T-cell (primary cell): ENCODE measurements around the gene TEAD1. TPM values are rescaled to one million over a fixed set of nuclear protein-coding genes. Genes with fewer than 3 reads are reported as not detected.

ENCODE experiments used
- ATAC-seq, 4 experiments: fragments of 200-7000 bp in 3 of 4; fragments of 150-1000 bp in 1 of 4; cut with Tn5 transposase; replicated peaks in 1 of 4; 1 replicate in 3 of 4; 2 replicates in 1 of 4; pipeline ENCODE4 v1.10.0; 2021; ENCODE audit warnings: moderate library complexity in 3 of 4, mild to moderate bottlenecking in 2 of 4, moderate number of reproducible peaks in 1 of 4
- CTCF ChIA-PET, 2 donors: fragments of 300-600 bp; sonication (Branson Sonifier 250); formaldehyde crosslinking; loops; one replicate each; lab custom pipeline; 2022; ENCODE audit warnings: antibody characterized with exemption in 2 of 2; lab: Charles Lee
- POLR2A ChIA-PET, 2 donors: fragments of 300-600 bp; sonication (Branson Sonifier 250); formaldehyde crosslinking; loops; one replicate each; lab custom pipeline; 2022; ENCODE audit warnings: antibody characterized with exemption in 2 of 2; lab: Charles Lee
- DNase-seq, 35 experiments: peaks; one replicate each; pipeline versions ENCODE4 v3.0.0 to v3.0.0-alpha.2; 2013 to 2023
- H3K27ac ChIP-seq: one replicate; pipeline ENCODE4 v1.5.1; 2013; ENCODE audit warnings: low read length
- H3K27me3 ChIP-seq, 2 experiments: replicated peaks in 1 of 2; 1 replicate in 1 of 2; 2 replicates in 1 of 2; pipeline versions ENCODE4 v1.6.1 to v1.7.0; 2013; ENCODE audit warnings: low read length in 1 of 2, mixed read lengths in 1 of 2; ENCODE audit not compliant: control insufficient read depth in 2 of 2, insufficient read depth in 2 of 2; ENCODE audit errors: extremely low read depth in 1 of 2
- H3K36me3 ChIP-seq, 2 donors: 1 replicate in 1 of 2; 2 replicates in 1 of 2; pipeline versions ENCODE4 v1.6.1 to v1.7.0; 2013; ENCODE audit warnings: low read length in 1 of 2; ENCODE audit not compliant: control insufficient read depth in 2 of 2, insufficient read depth in 1 of 2; ENCODE audit errors: extremely low read depth in 1 of 2
- H3K4me1 ChIP-seq, 2 experiments: 1 replicate in 1 of 2; 2 replicates in 1 of 2; pipeline versions ENCODE4 v1.6.1 to v1.7.0; 2013; ENCODE audit warnings: low read length in 2 of 2, mixed read lengths in 1 of 2; ENCODE audit not compliant: insufficient read depth in 2 of 2, control insufficient read depth in 1 of 2; ENCODE audit errors: extremely low read depth in 1 of 2
- H3K4me3 ChIP-seq, 2 donors: 1 replicate in 1 of 2; 2 replicates in 1 of 2; pipeline versions ENCODE4 v1.5.1 to v1.7.0; 2013; ENCODE audit warnings: mild to moderate bottlenecking in 2 of 2, low read length in 1 of 2, moderate library complexity in 1 of 2; ENCODE audit not compliant: control insufficient read depth in 1 of 2; ENCODE audit errors: extremely low read depth in 1 of 2
- H3K9me3 ChIP-seq: 2 replicates; pipeline ENCODE4 v1.7.0; 2013
- H3K27ac Mint-ChIP-seq, 2 donors: one replicate each; pipeline ENCODE4 v1.8.0; 2020 to 2021; ENCODE audit warnings: mild to moderate bottlenecking in 2 of 2, mixed read lengths in 2 of 2
- H3K27me3 Mint-ChIP-seq, 2 donors: one replicate each; pipeline ENCODE4 v1.8.0; 2021 to 2022; ENCODE audit warnings: mixed read lengths in 2 of 2
- H3K36me3 Mint-ChIP-seq: one replicate; pipeline ENCODE4 v1.8.0; 2021; ENCODE audit warnings: mixed read lengths
- H3K4me1 Mint-ChIP-seq, 3 donors: one replicate each; pipeline ENCODE4 v1.8.0; 2020 to 2022; ENCODE audit warnings: mixed read lengths in 3 of 3, mild to moderate bottlenecking in 1 of 3
- H3K4me3 Mint-ChIP-seq, 3 donors: one replicate each; pipeline ENCODE4 v1.8.0; 2020 to 2022; ENCODE audit warnings: mild to moderate bottlenecking in 3 of 3, mixed read lengths in 3 of 3, moderate library complexity in 3 of 3
- H3K9me3 Mint-ChIP-seq, 3 donors: one replicate each; pipeline ENCODE4 v1.8.0; 2020 to 2022; ENCODE audit warnings: mixed read lengths in 3 of 3
- WGBS: methylation state at CpG from one replicate; pipeline ENCODE4 v1.1.5; 2013; ENCODE audit warnings: missing lambda C conversion rate; ENCODE audit not compliant: insufficient coverage; 5-methylcytosine and 5-hydroxymethylcytosine counted together
- total RNA-seq, 35 experiments: library from RNA in 6 of 35; stranded (reverse) in 6 of 35; fragments of 120-200 nt in 1 of 35; gene quantifications; one replicate each; pipeline versions ENCODE4 v1.2.1 to v1.2.4 and lab custom pipeline; 2013 to 2026

The TEAD1 gene
- total RNA-seq, 5 donors from 2014 or later (not counting 1 experiment from before 2014, with no cell fraction given): 0.20 to 0.72 (median 0.44) TPM; not detected in 1

DNA sequence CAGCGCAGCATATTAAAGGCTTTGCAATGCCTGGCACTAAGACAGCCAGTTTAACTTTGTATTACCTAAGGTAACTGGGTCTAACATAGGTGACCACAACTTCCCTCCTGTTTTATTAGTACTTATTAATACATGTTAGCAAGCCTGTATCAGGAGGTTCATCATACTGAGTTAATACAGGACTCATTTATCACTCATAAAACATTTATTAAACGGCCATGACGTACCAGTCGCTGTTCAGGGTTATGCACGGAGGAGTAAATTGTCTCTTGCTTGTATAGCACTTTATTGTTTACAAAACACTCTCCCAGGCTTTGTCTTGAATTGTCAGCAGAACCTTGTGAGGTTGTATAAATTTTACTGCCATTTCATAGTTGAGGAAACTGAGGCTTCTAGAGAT lies 55.7 kb downstream of the TEAD1 start:
- no peaks in the 10 kb centered on the region for H3K9me3 Mint-ChIP-seq
- ATAC-seq (no peak), DNase-seq (no peak)
- Histone ChIP-seq H3K36me3 (no peaks in the 10 kb centered on the region), H3K4me3 (no peak overlapping the region), H3K27ac (no peak overlapping the region), H3K27me3 (peaks cover 4 to 8% of the 10 kb centered on the region in 2 experiments), H3K4me1 (no peaks in the 10 kb centered on the region), H3K9me3 (no peaks in the 10 kb centered on the region)
- H3K27me3 Mint-ChIP-seq: peaks cover 25 to 48% of the 10 kb centered on the region in 2 donors
- peaks cover 0 to 3% (median 1%) of the 10 kb centered on the region in 3 donors for H3K4me1 Mint-ChIP-seq
- H3K27ac Mint-ChIP-seq: no peak overlapping the region
- ChIA-PET CTCF (no interaction called here), POLR2A (no interaction called here)
- H3K4me3 Mint-ChIP-seq: no peak overlapping the region
- no CpG with 5 or more reads among the region's 5 CpGs for WGBS
- H3K36me3 Mint-ChIP-seq: no peaks in the 10 kb centered on the region

DNA sequence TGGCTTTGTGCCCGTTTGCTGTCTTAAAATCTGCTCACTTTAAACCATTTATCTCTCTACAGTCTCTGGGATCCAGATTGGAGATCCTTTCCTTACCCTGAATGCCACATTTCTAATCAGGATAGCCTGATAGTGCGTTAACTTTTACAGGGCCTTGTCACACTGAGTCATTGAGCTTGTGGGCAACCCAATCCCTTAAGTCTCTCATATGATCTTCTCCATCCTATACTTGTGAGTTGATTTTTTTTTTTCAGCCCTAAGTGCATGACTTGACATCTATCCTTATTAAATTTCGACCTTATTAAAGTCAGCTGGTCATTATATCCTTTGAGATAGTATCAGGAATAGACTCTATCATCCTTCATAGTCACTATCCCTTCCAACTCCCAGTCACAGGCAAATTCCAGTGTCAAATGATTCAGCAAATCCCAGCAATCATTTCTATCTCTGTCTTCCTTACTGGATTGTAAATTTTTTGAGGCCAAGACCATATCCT lies 57.7 kb downstream of the TEAD1 start:
- Mint-ChIP-seq H3K27me3 (peaks cover 12 to 43% of the 10 kb centered on the region in 2 donors), H3K36me3 (no peaks in the 10 kb centered on the region), H3K9me3 (no peaks in the 10 kb centered on the region), H3K27ac (no peak overlapping the region), H3K4me1 (no peaks in the 10 kb centered on the region), H3K4me3 (no peak overlapping the region)
- peaks cover 0 to 3% of the 10 kb centered on the region in 2 experiments for H3K27me3 ChIP-seq
- ChIA-PET CTCF (interaction anchor here in 1 of 2 donors (0.6 kb wide), 1 partner anchor 116 kb away, joined by 4 read pairs; no protein-coding TSS in a partner anchor), POLR2A (no interaction called here)
- H3K27ac ChIP-seq: no peak overlapping the region
- H3K4me3 ChIP-seq: no peak overlapping the region
- 20% methylated on average over 1 of the region's 3 CpGs for whole genome bisulfite sequencing
- DNase-seq (no peak), ATAC-seq (no peak)
- H3K36me3 ChIP-seq: no peaks in the 10 kb centered on the region
- no peaks in the 10 kb centered on the region for H3K9me3 ChIP-seq
- no peaks in the 10 kb centered on the region for H3K4me1 ChIP-seq

DNA sequence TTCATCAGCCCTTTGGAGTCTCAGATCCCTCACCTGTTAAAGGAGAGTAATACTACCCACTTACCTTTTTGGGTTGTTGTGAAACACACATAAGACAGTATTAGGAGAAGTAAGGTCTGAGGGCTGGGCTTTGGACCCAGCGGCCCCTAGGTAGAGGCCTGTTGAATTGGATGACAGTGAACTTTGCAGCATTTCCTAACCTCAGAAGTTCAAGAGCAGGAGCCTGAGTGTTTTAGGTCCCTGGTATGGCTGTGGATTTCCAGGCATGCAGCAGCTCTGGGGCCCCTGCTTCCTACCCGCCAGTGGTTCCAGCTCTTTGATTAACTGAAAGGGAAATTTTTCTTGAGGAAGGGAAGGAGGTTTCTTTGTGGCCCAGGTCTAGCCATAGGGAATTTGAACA lies 58.9 kb downstream of the TEAD1 start:
- CTCF ChIA-PET: no interaction called here
- DNase-seq (no peak), ATAC-seq (no peak)
- 94% methylated on average over 2 of the region's 2 CpGs for WGBS
- Histone ChIP-seq H3K27me3 (no peaks in the 10 kb centered on the region), H3K27ac (no peak overlapping the region), H3K4me3 (no peak overlapping the region), H3K4me1 (no peaks in the 10 kb centered on the region), H3K36me3 (no peaks in the 10 kb centered on the region), H3K9me3 (no peaks in the 10 kb centered on the region)
- no peaks in the 10 kb centered on the region for H3K9me3 Mint-ChIP-seq
- H3K27ac Mint-ChIP-seq: no peak overlapping the region
- H3K36me3 Mint-ChIP-seq: no peaks in the 10 kb centered on the region
- no peaks in the 10 kb centered on the region for H3K4me1 Mint-ChIP-seq
- H3K4me3 Mint-ChIP-seq: no peak overlapping the region
- peaks cover 5 to 36% of the 10 kb centered on the region in 2 donors for H3K27me3 Mint-ChIP-seq
- POLR2A ChIA-PET: no interaction called here

DNA sequence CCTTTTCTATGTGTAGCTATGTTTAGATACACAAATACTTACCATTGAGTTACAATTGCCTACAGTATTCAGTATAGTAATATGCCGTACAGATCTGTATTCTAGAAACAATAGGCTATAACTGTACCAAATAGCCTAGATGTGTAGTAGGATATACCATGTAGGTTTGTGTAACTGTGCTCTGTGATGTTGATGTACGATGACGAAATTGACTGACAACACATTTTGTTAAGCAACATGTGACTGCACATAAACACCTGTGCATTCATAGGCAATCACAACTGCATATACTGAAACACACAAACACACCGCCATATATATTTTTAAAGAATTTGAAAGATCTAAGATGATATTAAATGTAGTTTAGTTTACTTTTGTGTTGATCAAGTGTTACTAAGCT lies 60.4 kb downstream of the TEAD1 start:
- peaks cover 7 to 28% of the 10 kb centered on the region in 2 donors for H3K27me3 Mint-ChIP-seq
- Histone ChIP-seq H3K4me1 (no peaks in the 10 kb centered on the region), H3K36me3 (no peaks in the 10 kb centered on the region), H3K9me3 (no peaks in the 10 kb centered on the region), H3K4me3 (no peak overlapping the region), H3K27me3 (no peaks in the 10 kb centered on the region), H3K27ac (no peak overlapping the region)
- ChIA-PET POLR2A (no interaction called here), CTCF (no interaction called here)
- H3K36me3 Mint-ChIP-seq: no peaks in the 10 kb centered on the region
- H3K27ac Mint-ChIP-seq: no peak overlapping the region
- H3K9me3 Mint-ChIP-seq: no peaks in the 10 kb centered on the region
- no peaks in the 10 kb centered on the region for H3K4me1 Mint-ChIP-seq
- DNase-seq (no peak), ATAC-seq (no peak)
- no CpG with 5 or more reads among the region's 4 CpGs for WGBS
- no peak overlapping the region for H3K4me3 Mint-ChIP-seq

DNA sequence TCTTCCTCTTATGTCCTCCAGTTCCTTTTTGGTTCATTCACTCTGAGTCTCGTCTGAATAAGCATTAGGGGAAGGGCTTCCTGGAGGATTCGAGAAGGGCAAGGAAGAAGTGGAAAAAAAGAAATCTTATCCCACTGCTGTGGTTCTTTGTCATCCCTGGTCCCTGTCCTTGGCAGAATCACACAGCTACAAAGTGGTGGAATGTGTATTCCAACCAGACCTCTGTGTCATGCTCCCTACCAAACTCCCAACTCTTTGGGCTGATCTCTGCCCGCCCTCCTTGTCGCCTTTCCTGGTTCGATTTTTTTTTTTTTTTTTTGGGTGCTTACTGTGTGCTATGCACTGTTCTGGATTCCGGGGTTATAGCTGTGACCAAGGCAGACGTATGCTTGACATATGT lies 61.0 kb downstream of the TEAD1 start:
- peaks cover 0 to under 1% (median 0%) of the 10 kb centered on the region in 3 donors for H3K9me3 Mint-ChIP-seq
- CTCF ChIA-PET: no interaction called here
- no peaks in the 10 kb centered on the region for H3K4me1 ChIP-seq
- no peak overlapping the region for H3K4me3 Mint-ChIP-seq
- no peaks in the 10 kb centered on the region for H3K4me1 Mint-ChIP-seq
- ATAC-seq: no peak
- no peak overlapping the region for H3K27ac Mint-ChIP-seq
- no peak overlapping the region for H3K4me3 ChIP-seq
- peaks cover 9 to 24% of the 10 kb centered on the region in 2 donors for H3K27me3 Mint-ChIP-seq
- no CpG with 5 or more reads among the region's 7 CpGs for WGBS
- DNase-seq: no peak
- H3K36me3 Mint-ChIP-seq: no peaks in the 10 kb centered on the region
- peaks cover 0 to 2% of the 10 kb centered on the region in 2 experiments for H3K27me3 ChIP-seq
- H3K27ac ChIP-seq: no peak overlapping the region
- H3K9me3 ChIP-seq: no peaks in the 10 kb centered on the region
- POLR2A ChIA-PET: interaction anchor here in 1 of 2 donors (0.5 kb wide), 1 partner anchor 209 kb away, joined by 5 read pairs; no protein-coding TSS in a partner anchor
- no peaks in the 10 kb centered on the region for H3K36me3 ChIP-seq

DNA sequence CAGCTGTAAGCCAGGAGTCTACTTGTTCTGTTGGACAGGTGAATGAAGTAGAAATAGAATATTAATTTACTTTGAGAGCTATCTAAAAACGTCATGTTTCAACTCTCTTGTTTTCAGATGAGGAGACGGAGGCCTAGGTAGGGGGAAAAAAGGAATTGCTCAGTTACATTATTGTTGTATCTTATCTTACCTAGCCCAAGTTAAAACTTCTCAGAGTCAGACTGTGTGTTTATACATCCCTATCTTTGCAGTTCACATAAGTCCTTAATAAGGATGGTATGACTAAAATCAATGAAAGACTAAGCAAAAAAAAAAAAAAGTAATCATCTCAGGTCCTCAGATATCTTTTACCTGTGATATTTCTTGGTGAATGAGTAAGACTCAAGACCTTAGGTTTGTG lies 62.8 kb downstream of the TEAD1 start:
- Histone ChIP-seq H3K27ac (no peak overlapping the region), H3K9me3 (no peaks in the 10 kb centered on the region), H3K36me3 (no peaks in the 10 kb centered on the region), H3K4me3 (no peak overlapping the region), H3K27me3 (peaks cover 2 to 3% of the 10 kb centered on the region in 2 experiments), H3K4me1 (no peaks in the 10 kb centered on the region)
- DNase-seq: no peak
- no peaks in the 10 kb centered on the region for H3K36me3 Mint-ChIP-seq
- H3K27ac Mint-ChIP-seq: no peak overlapping the region
- ChIA-PET POLR2A (no interaction called here), CTCF (interaction anchor here in 1 of 2 donors (0.7 kb wide), 1 partner anchor 614 kb away, joined by 3 read pairs; no protein-coding TSS in a partner anchor)
- ATAC-seq: no peak
- no CpG with 5 or more reads among the region's 2 CpGs for WGBS
- H3K27me3 Mint-ChIP-seq: peaks cover 10 to 26% of the 10 kb centered on the region in 2 donors
- peaks cover 0 to 3% (median 0%) of the 10 kb centered on the region in 3 donors for H3K9me3 Mint-ChIP-seq
- H3K4me3 Mint-ChIP-seq: no peak overlapping the region
- no peaks in the 10 kb centered on the region for H3K4me1 Mint-ChIP-seq
